Stimulated activated CD8-positive, alpha-beta memory T cell treated with anti-CD3 and anti-CD28 coated beads, Interleukin-15, amount 100 ng/mL, for 4 hours (primary cell): ENCODE data around the gene DDX31.

Experiments
- DNase-seq, 2 donors: peaks; one replicate each; pipeline ENCODE4 v3.0.0-alpha.2; 2020; ENCODE audit warnings: low read depth in 2 of 2

DDX31 gene

GRCh38 chr9:132596200-132596599 is 73.6 kb downstream of the DDX31 start:
- no peak for DNase-seq

GRCh38 chr9:132595319-132595718 is 74.5 kb downstream of the DDX31 start:
- no peak for DNase-seq

GRCh38 chr9:132594412-132594811 is 75.4 kb downstream of the DDX31 start:
- DNase-seq: no peak

- DNase-seq: no peak
These were observed 77.3 kb downstream of the DDX31 start for GRCh38 chr9:132592451-132592850.

- DNase-seq: no peak
These were observed 78.0 kb downstream of the DDX31 start for GRCh38 chr9:132591751-132592314.

- no peak for DNase-seq
These were observed 78.5 kb downstream of the DDX31 start for GRCh38 chr9:132591244-132591643.

- DNase-seq: no peak
These were observed 79.2 kb downstream of the DDX31 start for GRCh38 chr9:132590318-132591182.

- DNase-seq: no peak
These were observed 79.8 kb downstream of the DDX31 start for GRCh38 chr9:132590037-132590317.

GRCh38 chr9:132589148-132590036 is 80.4 kb downstream of the DDX31 start:
- DNase-seq: no peak

GRCh38 chr9:132588501-132589147 is 81.2 kb downstream of the DDX31 start:
- no peak for DNase-seq

- DNase-seq: no peak
These were observed 81.7 kb downstream of the DDX31 start for GRCh38 chr9:132588098-132588497.

GRCh38 chr9:132587592-132587955 is 82.2 kb downstream of the DDX31 start:
- DNase-seq: no peak

GRCh38 chr9:132586830-132587591 is 82.8 kb downstream of the DDX31 start:
- no peak for DNase-seq

GRCh38 chr9:132585954-132586829 is 83.6 kb downstream of the DDX31 start:
- no peak for DNase-seq

- DNase-seq: no peak
These were observed 84.9 kb downstream of the DDX31 start for GRCh38 chr9:132584601-132585560.

GRCh38 chr9:132583584-132584304 is 86.0 kb downstream of the DDX31 start:
- no peak for DNase-seq

GRCh38 chr9:132582786-132583583 is 86.8 kb downstream of the DDX31 start:
- DNase-seq: no peak
